Common myeloid progenitor, CD34-positive (primary cell): ENCODE data around the gene USF1.

Experiments used
- CTCF ChIA-PET: fragments of 350-600 bp; sonication (Branson Sonifier 250); formaldehyde crosslinking; loops from one replicate; lab custom pipeline; 2021; ENCODE audit warnings: antibody characterized with exemption; lab: Charles Lee
- POLR2A ChIA-PET: fragments of 350-600 bp; sonication (Branson Sonifier 250); formaldehyde crosslinking; loops from one replicate; lab custom pipeline; 2021; ENCODE audit warnings: antibody characterized with exemption; lab: Charles Lee
- DNase-seq, 3 donors: peaks; one replicate each; pipeline versions ENCODE4 v3.0.0 to v3.0.0-alpha.2; 2013
- H3K27ac ChIP-seq, 2 experiments: 1 replicate in 1 of 2; 2 replicates in 1 of 2; pipeline ENCODE4 v1.7.0; 2013; ENCODE audit warnings: inconsistent platforms in 2 of 2, low read length in 2 of 2, mild to moderate bottlenecking in 2 of 2, low read depth in 1 of 2, moderate library complexity in 1 of 2; ENCODE audit not compliant: severe bottlenecking in 2 of 2, insufficient read depth in 1 of 2, poor library complexity in 1 of 2
- H3K27me3 ChIP-seq, 5 experiments: replicated peaks in 2 of 5; 1 replicate in 3 of 5; 2 replicates in 2 of 5; pipeline versions ENCODE4 v1.6.1 to v1.7.0; 2013; ENCODE audit warnings: low read length in 4 of 5, mild to moderate bottlenecking in 2 of 5, moderate library complexity in 2 of 5, inconsistent platforms in 1 of 5; ENCODE audit not compliant: insufficient read depth in 5 of 5, control insufficient read depth in 4 of 5
- H3K36me3 ChIP-seq, 4 experiments: 1 replicate in 2 of 4; 2 replicates in 2 of 4; pipeline versions ENCODE4 v1.6.1 to v1.7.0; 2013; ENCODE audit warnings: low read length in 3 of 4, control low read depth in 1 of 4, mild to moderate bottlenecking in 1 of 4; ENCODE audit not compliant: control insufficient read depth in 4 of 4, insufficient read depth in 4 of 4
- H3K4me1 ChIP-seq, 4 experiments: 1 replicate in 3 of 4; 2 replicates in 1 of 4; pipeline versions ENCODE4 v1.6.1 to v1.7.1; 2013; ENCODE audit warnings: low read length in 3 of 4, mild to moderate bottlenecking in 3 of 4, control low read depth in 1 of 4, inconsistent platforms in 1 of 4, moderate library complexity in 1 of 4; ENCODE audit not compliant: control insufficient read depth in 4 of 4, insufficient read depth in 4 of 4; ENCODE audit errors: control extremely low read depth in 1 of 4
- H3K4me3 ChIP-seq, 7 experiments: 1 replicate in 4 of 7; 2 replicates in 3 of 7; pipeline versions ENCODE4 v1.5.1 to v1.7.0; 2013; ENCODE audit warnings: mild to moderate bottlenecking in 7 of 7, low read length in 6 of 7, moderate library complexity in 6 of 7, inconsistent platforms in 2 of 7, low read depth in 2 of 7, control low read depth in 1 of 7; ENCODE audit not compliant: insufficient read depth in 4 of 7, control insufficient read depth in 1 of 7; ENCODE audit errors: extremely low read depth in 1 of 7
- H3K9me3 ChIP-seq, 5 experiments: 1 replicate in 4 of 5; 2 replicates in 1 of 5; pipeline versions ENCODE4 v1.6.1 to v1.7.1; 2013; ENCODE audit warnings: low read length in 4 of 5, mild to moderate bottlenecking in 2 of 5, inconsistent platforms in 1 of 5, low read depth in 1 of 5, moderate library complexity in 1 of 5; ENCODE audit not compliant: control insufficient read depth in 4 of 5, insufficient read depth in 2 of 5; ENCODE audit errors: control extremely low read depth in 1 of 5
- WGBS: methylation state at CpG from one replicate; pipeline ENCODE4 v1.1.5; 2013; ENCODE audit not compliant: insufficient coverage; 5-methylcytosine and 5-hydroxymethylcytosine counted together

USF1 gene

GRCh38 chr1:161051219-161051618 is 5.4 kb upstream of the USF1 start:
- no peak overlapping the region for H3K4me3 ChIP-seq
- H3K4me1 ChIP-seq, result peaks cover 5 to 11% (median 9%) of the 10 kb centered on the region in 4 experiments
- no peak for DNase-seq
- H3K27ac ChIP-seq, result no peak overlapping the region
- no peaks in the 10 kb centered on the region for H3K9me3 ChIP-seq
- CTCF ChIA-PET, result interaction anchor here (1.3 to 1.5 kb wide), 4 partner anchors 9 to 88 kb away, joined by 3 to 4 read pairs (median 4); no protein-coding TSS in a partner anchor
- POLR2A ChIA-PET, result no interaction called here
- no peaks in the 10 kb centered on the region for H3K27me3 ChIP-seq
- peaks cover 36 to 82% (median 65%) of the 10 kb centered on the region in 4 experiments for H3K36me3 ChIP-seq
- 95% methylated on average over 7 of the region's 10 CpGs for WGBS

GRCh38 chr1:161048949-161049722 is 3.4 kb upstream of the USF1 start:
- Histone ChIP-seq H3K9me3 (no peaks in the 10 kb centered on the region), H3K27me3 (no peaks in the 10 kb centered on the region), H3K27ac (no peak overlapping the region), H3K4me3 (no peak overlapping the region), H3K36me3 (peaks cover 28 to 65% (median 49%) of the 10 kb centered on the region in 4 experiments), H3K4me1 (peaks cover 8 to 23% (median 15%) of the 10 kb centered on the region in 4 experiments)
- 100% methylated on average over 3 of the region's 5 CpGs for WGBS
- POLR2A ChIA-PET, result no interaction called here
- no peak for DNase-seq
- CTCF ChIA-PET, result interaction anchor here (0.5 kb wide), 1 partner anchor 48 kb away, joined by 3 read pairs; no protein-coding TSS in a partner anchor

GRCh38 chr1:161047436-161048420 is 2.0 kb upstream of the USF1 start:
- peaks cover 8 to 31% (median 20%) of the 10 kb centered on the region in 4 experiments for H3K4me1 ChIP-seq
- H3K4me3 ChIP-seq, result no peak overlapping the region
- peaks cover 24 to 58% (median 42%) of the 10 kb centered on the region in 4 experiments for H3K36me3 ChIP-seq
- 99% methylated on average over 18 of the region's 18 CpGs for WGBS
- H3K27ac ChIP-seq, result peak overlapping the region in 1 of 2 experiments; percentile 97
- DNase-seq, result no peak
- no peaks in the 10 kb centered on the region for H3K9me3 ChIP-seq
- ChIA-PET CTCF (interaction anchor here (1.0 to 11.6 kb wide), 13 partner anchors 8 to 93 kb away, joined by 3 to 166 read pairs (median 5); partner anchors contain the start of genes ARHGAP30, F11R, ITLN2 and KLHDC9), POLR2A (interaction anchor here (0.5 to 3.7 kb wide), 3 partner anchors 22 to 38 kb away, joined by 3 to 53 read pairs (median 6); partner anchors contain the start of genes ARHGAP30 and F11R)
- no peaks in the 10 kb centered on the region for H3K27me3 ChIP-seq

- CTCF ChIA-PET, result interaction anchor here (1.0 to 11.6 kb wide), 14 partner anchors 8 to 101 kb away, joined by 3 to 166 read pairs (median 6); partner anchors contain the start of genes ARHGAP30, KLHDC9, NECTIN4 and TSTD1
- POLR2A ChIA-PET, result interaction anchor here (0.5 to 3.7 kb wide), 5 partner anchors 23 to 758 kb away, joined by 3 to 53 read pairs (median 6); partner anchors contain the start of genes ARHGAP30 and F11R
- Histone ChIP-seq H3K4me3 (peak overlapping the region in 6 of 7 experiments; percentile 87 to 97 (median 92)), H3K27ac (peak overlapping the region; percentile 95 to 97), H3K27me3 (no peaks in the 10 kb centered on the region), H3K36me3 (peaks cover 25 to 61% (median 42%) of the 10 kb centered on the region in 4 experiments), H3K9me3 (no peaks in the 10 kb centered on the region), H3K4me1 (peaks cover 8 to 31% (median 20%) of the 10 kb centered on the region in 4 experiments)
- DNase-seq, result peak in 2 of 3 donors; percentile 42 to 45
- WGBS, result 75% methylated on average over 1 of the region's 2 CpGs
These were observed 940 bp upstream of the USF1 start for GRCh38 chr1:161046605-161047228.

GRCh38 chr1:161044908-161045735 is 655 bp downstream of the USF1 start:
- DNase-seq, result peak; percentile 87 to 95 (median 92)
- H3K4me3 ChIP-seq, result peak overlapping the region; percentile 75 to 97 (median 91)
- peaks cover 16 to 62% (median 39%) of the 10 kb centered on the region in 4 experiments for H3K36me3 ChIP-seq
- no peaks in the 10 kb centered on the region for H3K9me3 ChIP-seq
- ChIA-PET CTCF (interaction anchor here (0.7 to 11.6 kb wide), 11 partner anchors 15 to 337 kb away, joined by 3 to 166 read pairs (median 6); partner anchors contain the start of genes ARHGAP30, F11R and KLHDC9), POLR2A (interaction anchor here (0.5 to 3.7 kb wide), 4 partner anchors 16 to 53 kb away, joined by 3 to 53 read pairs (median 6); partner anchors contain the start of genes ARHGAP30 and KLHDC9)
- H3K4me1 ChIP-seq, result peaks cover 8 to 31% (median 20%) of the 10 kb centered on the region in 4 experiments
- peak overlapping the region; percentile 95 to 97 for H3K27ac ChIP-seq
- WGBS, result under 1% methylated on average over 28 of the region's 48 CpGs
- no peaks in the 10 kb centered on the region for H3K27me3 ChIP-seq
